Vagina (tissue), 2 donors: ENCODE results near the gene ENKD1.

Experiments
- CTCF ChIP-seq, 3 experiments: fragments of 450-650 bp in 2 of 3; fragments of 200-600 bp in 1 of 3; sonication (generic) in 1 of 3; IDR thresholded peaks; one replicate each; pipeline ENCODE4 v1.5.1; 2017 to 2019; ENCODE audit warnings: antibody characterized with exemption in 3 of 3, mild to moderate bottlenecking in 2 of 3, moderate library complexity in 2 of 3
- POLR2AphosphoS5 ChIP-seq, 2 donors: sonication (generic); formaldehyde crosslinking; IDR thresholded peaks; one replicate each; pipeline ENCODE4 v1.9.0; 2017; ENCODE audit warnings: antibody characterized with exemption in 2 of 2, mild to moderate bottlenecking in 2 of 2, low read depth in 1 of 2; ENCODE audit not compliant: insufficient read depth in 1 of 2

- no peak for TF ChIP-seq CTCF (IDR thresholded peaks at IDR 0.05)
- TF ChIP-seq POLR2AphosphoS5 (IDR thresholded peaks at IDR 0.05; ENCODE audit: insufficient read depth in 1 of 2, low read depth in 1 of 2), result no peak
Measured at GRCh38 chr16:67709050-67709449, 42.5 kb upstream of the ENKD1 start.
